RPMI7951 (cell line): Measurements from ENCODE around the gene HCFC1. TPM values are rescaled to one million over a fixed set of nuclear protein-coding genes. Genes with fewer than 3 reads are reported as not detected.
A peak's percentile ranks its signal among the peaks of the same experiment; 100 is the strongest.
"Not testable (repeated sequence)": the region's sequence is repeated elsewhere in the genome, so short reads cannot be mapped to it uniquely, and the experiment has no call there.

Experiments used
- DNase-seq: peaks from one replicate; pipeline ENCODE4 v3.0.0-alpha.2; 2012; ENCODE audit warnings: low read depth
- total RNA-seq: library from RNA; depleted of rRNA; stranded (reverse); fragments of >200 nt; shearing (Covaris generic); gene quantifications from 2 replicates; pipeline ENCODE4 v1.2.3, GENCODE V29; 2014

HCFC1 gene
- total RNA-seq, 1 experiment from 2014 or later: 23.6 TPM

- DNase-seq: no peak
Measured at GRCh38 chrX:154008521-154008920, 36.9 kb upstream of the HCFC1 start.

DNA sequence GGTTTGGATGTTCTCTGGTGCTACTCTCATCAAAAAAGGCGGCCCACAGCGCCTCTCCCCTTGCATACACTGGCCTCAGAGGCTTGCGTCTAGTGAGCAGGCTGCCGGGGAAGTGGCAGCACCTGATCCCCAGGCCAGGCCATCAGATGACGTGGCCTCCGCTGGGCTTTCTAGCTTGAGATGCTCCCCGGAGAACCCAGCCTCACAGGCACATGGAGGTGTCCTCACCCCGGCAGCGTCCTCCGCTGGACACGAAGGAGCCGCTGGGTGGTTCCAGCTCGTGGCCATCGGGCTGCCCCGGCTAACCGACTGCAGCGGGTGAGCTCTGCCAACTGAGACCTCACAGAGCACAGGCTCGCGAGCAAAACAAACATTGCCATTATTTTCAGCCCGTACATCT, 35.3 kb upstream of the HCFC1 start:
- DNase-seq: no peak

GRCh38 chrX:154004315-154004714, 32.7 kb upstream of the HCFC1 start:
- DNase-seq: no peak

GRCh38 chrX:154002215-154002719, 30.6 kb upstream of the HCFC1 start:
- peak; percentile 77 for DNase-seq

GRCh38 chrX:154000051-154000450, 28.4 kb upstream of the HCFC1 start:
- DNase-seq: no peak

DNA sequence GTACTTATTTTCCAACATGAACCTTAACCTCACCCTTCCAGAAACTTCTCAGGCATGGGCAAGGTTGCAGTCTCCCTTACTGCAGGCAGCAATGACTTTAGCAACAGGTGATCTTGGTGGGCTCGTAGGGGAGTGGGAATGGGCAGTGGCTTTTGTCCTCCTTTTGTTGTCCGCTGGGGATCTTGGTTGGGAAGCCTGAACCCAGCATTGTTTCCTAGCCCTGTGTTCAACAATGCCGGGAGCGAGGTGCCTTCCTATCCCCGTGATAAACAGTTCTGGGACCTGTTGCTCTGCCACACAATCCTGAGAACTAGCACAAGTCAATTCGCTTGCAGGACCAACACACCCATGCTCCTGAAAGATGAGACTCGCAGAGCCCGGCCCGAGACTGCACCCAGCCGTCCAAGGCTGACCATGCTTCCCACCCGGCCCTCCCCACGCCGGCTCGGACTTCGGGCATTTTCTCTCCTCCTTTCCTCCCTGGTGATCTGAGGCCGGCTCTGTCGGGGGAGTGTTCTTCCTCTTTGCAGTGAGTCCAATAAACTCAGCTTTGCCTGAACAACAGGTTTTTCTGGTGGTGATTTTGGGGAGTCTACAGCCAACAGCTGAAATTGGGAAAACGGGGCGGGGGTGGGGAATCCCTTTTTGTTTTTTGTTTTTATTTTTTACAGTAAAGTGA, 27.9 kb upstream of the HCFC1 start:
- no peak for DNase-seq

GRCh38 chrX:153995504-153995903, 23.9 kb upstream of the HCFC1 start:
- DNase-seq: no peak

- DNase-seq: not testable (repeated sequence)
Measured at GRCh38 chrX:153994398-153994797, 22.8 kb upstream of the HCFC1 start.

DNA sequence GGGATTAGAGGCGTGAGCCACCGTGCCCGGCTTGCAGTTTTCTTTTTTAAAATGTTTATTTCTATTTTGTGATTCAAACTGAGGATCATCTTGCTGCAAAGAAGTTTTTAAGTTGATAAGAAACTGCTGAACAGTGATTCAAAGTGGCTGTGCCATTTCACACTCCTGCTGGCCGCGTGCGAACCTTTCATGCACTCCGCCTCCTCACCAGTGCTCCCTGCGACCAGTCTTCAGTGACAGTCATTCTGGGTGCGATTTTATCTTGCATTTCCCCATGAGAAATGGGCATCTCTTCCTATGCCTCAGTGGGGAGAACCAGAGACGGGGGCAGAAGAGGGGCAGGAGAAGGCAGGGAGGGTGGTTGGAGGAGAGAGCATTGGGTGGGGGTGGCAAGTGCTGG, 22.4 kb upstream of the HCFC1 start:
- no peak for DNase-seq

DNA sequence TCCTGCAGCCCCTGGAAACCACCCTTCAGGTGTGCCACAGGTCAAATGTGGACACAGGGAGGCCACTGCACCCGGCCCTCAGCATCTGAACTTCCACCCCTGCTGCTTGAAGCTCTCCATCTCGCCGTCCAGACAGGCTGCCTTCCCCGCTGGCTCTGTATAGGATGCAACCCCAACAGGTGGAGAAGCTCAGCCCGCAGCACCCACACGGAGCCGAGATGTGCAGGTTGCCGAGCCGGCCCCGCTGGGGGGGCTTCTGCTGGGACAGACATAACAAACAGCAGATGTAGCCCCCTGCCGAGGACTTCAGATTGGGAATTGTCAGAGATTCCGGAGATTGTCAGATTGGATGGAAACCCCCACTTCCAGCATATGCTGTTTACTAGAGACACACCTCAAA, 21.5 kb upstream of the HCFC1 start:
- DNase-seq: no peak

- no peak for DNase-seq
Measured at GRCh38 chrX:153992180-153992579, 20.6 kb upstream of the HCFC1 start.

DNA sequence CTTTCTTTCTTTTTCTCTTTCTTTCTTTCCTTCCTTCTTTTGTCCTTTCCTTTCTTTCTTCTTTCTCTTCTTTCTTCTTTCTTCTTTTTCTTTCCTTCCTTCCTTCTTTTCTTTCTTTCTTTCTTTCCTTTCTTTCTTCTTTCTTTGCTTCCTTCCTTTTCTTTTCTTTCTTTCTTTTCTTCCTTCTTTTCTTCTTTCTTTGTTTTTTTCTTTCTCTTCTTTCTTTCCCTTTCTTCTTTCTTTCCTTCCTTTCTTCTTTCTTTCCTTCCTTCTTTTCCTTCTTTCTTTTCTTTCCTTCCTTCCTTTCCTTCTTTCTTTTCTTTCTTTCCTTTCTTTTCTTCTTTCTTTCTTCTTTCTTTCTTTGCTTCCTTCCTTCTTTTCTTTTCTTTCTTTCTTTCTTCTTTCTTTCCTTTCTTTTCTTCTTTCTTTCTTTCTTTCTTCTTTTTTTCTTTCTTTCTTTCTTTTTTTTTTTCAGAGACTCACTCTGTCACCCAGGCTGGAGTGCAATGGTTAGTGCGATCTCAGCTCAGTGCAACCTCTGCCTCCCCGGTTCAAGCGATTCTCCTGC, 19.5 kb upstream of the HCFC1 start:
- DNase-seq: no peak

DNA sequence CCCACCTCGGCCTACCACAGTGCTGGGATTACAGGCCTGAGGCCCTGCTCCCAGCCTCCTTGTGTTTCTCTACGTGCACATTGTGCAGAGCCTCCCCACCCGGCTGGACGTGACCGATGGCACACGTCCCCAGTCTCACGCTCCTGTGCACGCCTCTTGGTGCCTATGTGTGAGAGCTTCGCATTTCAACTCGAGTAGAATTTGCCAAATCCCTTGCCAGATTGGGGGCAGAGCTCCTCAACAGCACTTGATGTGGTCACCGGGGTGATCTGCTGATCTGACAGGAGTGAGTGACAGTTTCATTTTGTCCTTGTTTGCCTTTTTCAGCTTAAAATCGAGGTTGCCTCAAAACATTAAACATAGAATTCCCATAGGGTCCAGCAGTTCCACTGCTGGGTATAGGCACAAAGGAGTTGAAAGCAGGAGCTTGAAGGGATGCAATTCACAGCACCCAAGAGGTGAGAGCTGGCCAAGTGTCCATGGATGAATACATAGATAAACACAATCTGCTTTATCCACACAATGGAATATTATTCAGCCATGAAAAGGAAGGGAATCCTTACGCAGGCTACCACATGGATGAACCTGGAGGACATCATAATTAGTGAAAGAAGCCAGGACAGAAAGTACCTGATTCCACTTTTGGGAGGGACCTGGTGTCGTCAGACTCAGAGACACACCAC, 18.5 kb upstream of the HCFC1 start:
- DNase-seq: no peak

DNA sequence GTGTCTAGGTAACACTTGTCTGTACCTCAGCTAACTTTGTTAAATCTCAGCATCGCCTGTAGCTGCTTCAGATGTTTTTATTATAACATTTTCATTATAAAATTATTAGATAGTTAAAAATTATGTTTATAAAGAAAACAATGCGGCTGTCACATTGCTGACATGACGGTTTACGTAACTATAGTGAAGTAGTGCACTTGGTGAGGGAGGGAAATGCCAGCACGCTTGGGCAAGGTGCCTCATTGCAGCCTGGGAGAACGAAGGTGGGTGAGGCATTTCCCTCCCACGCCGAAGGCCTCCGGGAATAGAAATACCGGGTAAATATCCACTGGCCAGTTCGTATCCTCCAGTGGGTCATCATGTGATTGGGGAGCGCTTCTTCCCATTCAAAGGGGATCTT, 16.9 kb upstream of the HCFC1 start:
- no peak for DNase-seq

DNA sequence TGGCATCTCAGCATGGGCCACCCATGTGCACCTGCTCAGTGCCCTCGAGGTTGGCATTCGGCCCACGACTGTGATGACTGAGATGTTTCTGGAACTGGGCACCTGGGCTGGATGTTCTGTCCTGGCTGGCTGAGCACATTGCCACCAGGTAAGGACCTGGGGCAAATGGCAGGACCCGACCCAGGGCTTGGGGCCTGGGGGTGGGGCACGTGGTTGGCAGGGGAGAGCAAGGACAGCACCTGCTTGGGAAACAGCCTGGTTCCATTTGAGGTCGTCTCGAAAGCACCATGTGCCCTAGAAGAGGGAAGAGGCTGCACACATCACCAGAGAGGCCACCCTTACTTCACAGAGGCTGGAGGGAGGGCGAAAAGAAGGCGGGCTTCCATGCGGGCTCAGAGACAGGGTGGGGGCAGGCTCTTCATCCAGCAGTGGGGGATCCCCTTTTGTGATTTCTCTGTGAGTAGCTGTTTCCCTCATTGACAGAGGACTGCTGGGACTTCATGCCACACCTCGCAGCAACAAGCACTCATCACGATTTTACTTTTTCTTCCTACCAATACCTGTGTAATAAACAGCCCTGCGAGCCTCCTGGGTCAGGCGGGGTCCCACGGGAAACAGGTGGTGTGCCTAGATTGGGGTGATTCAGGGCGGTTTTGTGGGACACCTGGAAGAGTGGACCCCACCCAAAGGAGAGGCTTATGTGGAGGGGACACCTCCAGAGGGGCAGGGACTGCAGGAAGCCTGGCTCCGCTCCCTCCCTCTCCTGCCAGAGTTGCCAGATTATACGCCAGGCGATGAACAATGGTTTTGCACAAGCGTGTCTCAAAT, 12.9 kb upstream of the HCFC1 start:
- no peak for DNase-seq

DNA sequence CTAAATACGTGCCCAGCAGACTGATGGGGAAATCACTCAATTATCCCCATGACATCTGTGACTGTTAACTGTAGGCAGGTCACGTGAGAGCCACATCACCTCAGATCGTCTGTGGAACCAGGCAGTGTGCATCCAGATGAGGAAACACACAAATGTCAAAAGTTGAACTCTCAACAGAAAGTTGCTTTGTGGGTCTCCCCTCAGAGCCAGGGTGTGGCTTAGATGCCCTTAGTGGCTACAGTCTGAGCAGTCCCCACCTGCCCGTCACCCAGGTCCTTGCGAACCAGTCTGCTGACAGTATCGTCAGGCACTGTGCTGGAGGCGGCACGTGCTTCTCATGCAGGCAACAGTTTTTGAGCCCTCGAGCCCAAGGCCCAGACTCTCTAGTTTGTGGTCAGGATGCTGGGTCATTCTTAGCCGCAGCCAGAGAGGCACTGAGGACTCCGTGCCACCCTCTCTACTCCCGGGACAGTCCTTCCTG, 11.7 kb upstream of the HCFC1 start:
- no peak for DNase-seq

- peak; percentile 81 for DNase-seq
Measured at GRCh38 chrX:153981771-153982533, 10.3 kb upstream of the HCFC1 start.

DNA sequence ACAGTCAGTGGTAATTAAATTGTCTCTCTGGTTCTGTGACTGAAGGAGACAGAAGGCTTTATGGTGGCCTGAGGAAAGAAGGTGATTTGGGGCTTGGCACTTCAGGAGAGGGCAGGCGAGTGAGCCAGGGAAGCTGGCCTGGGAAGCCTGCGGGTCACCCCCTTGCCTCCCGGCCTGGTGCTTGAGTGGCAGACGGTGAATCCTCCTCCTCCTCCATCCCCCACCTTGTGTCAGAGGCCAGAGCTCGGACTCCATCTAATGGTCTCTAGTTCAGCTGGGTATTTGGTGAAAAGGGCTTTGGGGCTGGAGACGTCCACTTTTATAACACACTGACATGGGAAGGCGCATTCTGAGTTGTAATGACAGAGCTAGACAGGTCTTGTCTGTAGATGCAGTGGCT, 9.6 kb upstream of the HCFC1 start:
- no peak for DNase-seq

DNA sequence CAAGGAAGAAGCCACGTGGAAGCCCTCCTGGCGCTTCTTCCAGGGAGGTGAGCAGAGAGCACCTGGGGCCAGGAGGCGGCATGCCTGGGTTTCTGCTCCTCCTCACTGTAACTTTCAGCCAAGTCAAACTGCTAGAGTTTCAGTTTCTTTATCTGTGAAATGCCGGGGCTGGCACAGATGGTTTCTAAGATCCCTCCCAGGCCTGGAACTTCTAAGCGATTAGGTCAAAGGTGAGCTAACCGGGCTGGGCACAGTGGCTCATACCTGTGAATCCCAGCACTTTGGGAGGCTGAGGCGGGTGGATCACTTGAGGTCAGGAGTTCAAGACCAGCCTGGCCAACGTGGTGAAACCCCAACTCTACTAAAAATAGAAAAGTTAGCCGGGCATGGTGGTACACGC, 8.8 kb upstream of the HCFC1 start:
- not testable (repeated sequence) for DNase-seq

DNA sequence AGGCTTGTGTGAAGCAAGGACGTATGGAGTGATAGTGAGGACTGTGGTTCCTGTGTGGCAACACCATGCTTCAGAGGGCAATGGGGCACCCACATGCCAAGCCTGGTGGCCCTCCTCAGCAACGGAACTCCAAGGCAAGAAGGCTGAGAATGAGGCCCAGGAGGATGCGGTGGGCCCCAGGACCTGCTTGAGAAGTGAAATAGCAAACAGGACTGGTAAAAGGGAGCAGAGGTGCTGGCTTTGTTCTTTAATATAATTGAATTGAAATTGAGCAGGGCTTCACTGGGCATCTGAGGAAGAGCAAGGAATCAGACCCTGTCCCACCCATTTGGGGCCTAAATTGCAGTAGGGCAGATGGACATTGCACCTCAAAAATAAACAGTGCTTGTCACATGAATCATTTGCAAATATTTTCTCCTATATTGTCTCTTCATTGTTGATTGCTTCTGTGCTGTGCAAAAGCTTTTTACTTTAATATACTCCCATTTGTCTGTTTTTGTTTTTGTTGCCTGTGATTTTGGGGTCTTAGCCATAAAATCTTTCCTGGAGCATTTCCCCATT, 3.2 kb upstream of the HCFC1 start:
- no peak for DNase-seq
